Progenitor cell of endocrine pancreas (in vitro differentiated cells): ENCODE data around the gene ITGB3. TPM values are rescaled to one million over a fixed set of nuclear protein-coding genes. Genes with fewer than 3 reads are reported as not detected.

ENCODE experiments used
- DNase-seq: peaks from one replicate; pipeline ENCODE4 v3.0.0; 2021; ENCODE audit warnings: low spot score; ENCODE audit not compliant: unreplicated experiment
- H3K27ac Mint-ChIP-seq: 2 replicates; pipeline ENCODE4 v1.8.0; 2021; ENCODE audit warnings: mild to moderate bottlenecking, moderate library complexity, mixed read lengths
- H3K27me3 Mint-ChIP-seq: 2 replicates; pipeline ENCODE4 v1.8.0; 2021; ENCODE audit warnings: mixed read lengths
- H3K36me3 Mint-ChIP-seq: 2 replicates; pipeline ENCODE4 v1.8.0; 2022; ENCODE audit warnings: mixed read lengths; ENCODE audit not compliant: insufficient read depth
- H3K4me1 Mint-ChIP-seq: 2 replicates; pipeline ENCODE4 v1.8.0; 2021; ENCODE audit warnings: low read depth, mixed read lengths
- H3K4me3 Mint-ChIP-seq: 2 replicates; pipeline ENCODE4 v1.8.0; 2021; ENCODE audit warnings: low read depth, mild to moderate bottlenecking, moderate library complexity, mixed read lengths
- H3K9me3 Mint-ChIP-seq: 2 replicates; pipeline ENCODE4 v1.8.0; 2021; ENCODE audit warnings: low read depth, mixed read lengths
- CTCF ChIP-seq: fragments of 200-600 bp; sonication (generic); IDR thresholded peaks from one replicate; pipeline ENCODE4 v1.5.0; 2021; ENCODE audit warnings: antibody characterized with exemption, mild to moderate bottlenecking; ENCODE audit not compliant: unreplicated experiment
- total RNA-seq: library from RNA; stranded (reverse); gene quantifications from 2 replicates; pipeline ENCODE4 v1.2.1, GENCODE V29; 2021

Gene ITGB3
- total RNA-seq, 1 donor from 2014 or later: not detected

- H3K9me3 Mint-ChIP-seq: no peaks in the 10 kb centered on the region
- no peak for TF ChIP-seq CTCF
- no peaks in the 10 kb centered on the region for H3K4me1 Mint-ChIP-seq
- no peak for DNase-seq
- peaks cover 13% of the 10 kb centered on the region for H3K27me3 Mint-ChIP-seq
- no peak overlapping the region for H3K4me3 Mint-ChIP-seq
- no peaks in the 10 kb centered on the region for H3K36me3 Mint-ChIP-seq
- H3K27ac Mint-ChIP-seq: no peak overlapping the region
Observed at GRCh38 chr17:47239967-47240651, 13.5 kb upstream of the ITGB3 start.

DNA sequence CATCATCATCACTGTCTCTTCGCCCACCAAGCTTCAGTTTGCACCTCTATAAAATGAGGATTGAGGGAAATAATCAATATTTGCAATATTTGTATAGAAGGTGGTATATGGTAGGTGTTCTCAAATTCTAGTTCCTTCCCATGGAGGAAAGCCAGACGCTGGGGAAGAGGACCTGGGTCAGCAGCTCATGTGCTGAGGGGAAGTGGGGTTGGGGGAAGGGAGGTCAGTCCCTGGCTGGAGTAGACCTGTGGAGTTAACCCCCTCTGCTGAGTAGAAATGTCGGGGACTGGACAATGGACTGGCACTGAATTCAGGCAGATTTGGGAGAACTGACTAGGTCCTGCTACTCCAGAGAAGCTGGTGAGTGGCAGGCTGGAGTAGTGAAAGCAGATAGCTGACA lies 12.8 kb upstream of the ITGB3 start:
- TF ChIP-seq CTCF: no peak
- no peaks in the 10 kb centered on the region for H3K36me3 Mint-ChIP-seq
- no peaks in the 10 kb centered on the region for H3K4me1 Mint-ChIP-seq
- DNase-seq: no peak
- peaks cover 15% of the 10 kb centered on the region for H3K27me3 Mint-ChIP-seq
- H3K27ac Mint-ChIP-seq: no peak overlapping the region
- H3K9me3 Mint-ChIP-seq: no peaks in the 10 kb centered on the region
- no peak overlapping the region for H3K4me3 Mint-ChIP-seq

DNA sequence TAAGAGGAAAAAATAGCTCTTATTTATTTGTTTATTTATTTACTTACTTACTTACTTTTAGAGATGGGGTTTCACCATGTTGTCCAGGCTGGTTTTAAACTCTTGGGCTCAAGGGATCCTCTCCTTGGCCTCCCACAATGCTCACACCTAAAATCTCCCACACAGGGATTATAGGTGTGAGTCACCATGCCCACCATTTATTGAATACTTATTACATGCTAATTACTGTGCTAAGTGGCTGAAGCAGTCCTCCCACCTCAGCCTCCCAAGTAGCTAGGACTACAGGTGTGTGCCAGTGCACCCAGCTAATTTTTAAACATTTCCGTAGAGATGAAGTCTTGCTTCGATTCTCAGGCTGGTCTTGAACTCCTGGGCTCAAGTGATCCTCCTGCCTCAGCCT lies 11.0 kb upstream of the ITGB3 start:
- Mint-ChIP-seq H3K9me3 (no peaks in the 10 kb centered on the region), H3K36me3 (no peaks in the 10 kb centered on the region), H3K4me1 (no peaks in the 10 kb centered on the region), H3K27me3 (peaks cover 18% of the 10 kb centered on the region), H3K27ac (no peak overlapping the region), H3K4me3 (no peak overlapping the region)
- TF ChIP-seq CTCF: no peak
- DNase-seq: no peak

DNA sequence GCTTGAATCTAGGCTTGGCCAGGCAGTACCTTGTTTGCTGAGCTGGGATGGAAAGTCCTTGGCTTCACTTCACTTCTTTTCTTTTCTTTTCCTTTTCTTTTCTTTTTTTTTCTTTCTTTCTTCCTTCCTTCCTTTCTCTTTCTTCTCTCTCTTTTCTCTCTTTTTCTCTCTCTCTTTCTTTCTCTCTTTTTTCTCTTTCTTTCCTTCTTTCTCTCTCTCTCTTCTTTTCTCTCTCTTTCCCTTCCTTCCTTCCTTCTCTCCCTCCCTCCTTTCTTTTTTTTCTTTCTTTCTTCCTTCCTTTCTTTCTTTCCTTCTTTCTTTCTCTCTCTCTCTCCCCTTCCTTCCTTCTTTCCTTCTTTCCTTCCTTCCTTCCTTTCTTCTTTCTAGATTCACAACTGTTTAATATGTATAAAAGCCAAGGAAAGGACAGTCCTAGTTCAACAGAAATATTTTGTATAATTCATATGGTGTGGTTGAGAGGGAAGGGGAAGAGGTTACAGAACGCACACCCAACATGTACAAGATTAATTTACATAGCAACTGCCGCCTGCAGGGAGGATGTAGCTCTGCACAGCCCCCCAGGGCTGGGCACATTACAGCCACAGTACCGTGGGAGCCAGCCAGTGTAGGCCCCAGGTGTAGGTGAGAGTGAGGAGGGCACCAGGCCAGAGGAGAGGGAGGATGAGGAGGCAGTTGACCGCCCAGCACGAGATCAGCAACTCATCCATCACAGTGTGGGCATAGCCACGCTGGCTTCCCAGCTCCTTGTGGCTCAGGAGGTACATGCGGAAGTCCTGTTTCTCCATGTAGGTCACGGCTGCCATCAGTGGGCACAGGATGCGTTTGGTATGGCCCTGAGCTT lies 9.7 kb upstream of the ITGB3 start:
- H3K9me3 Mint-ChIP-seq: no peaks in the 10 kb centered on the region
- no peak overlapping the region for H3K27ac Mint-ChIP-seq
- peaks cover 18% of the 10 kb centered on the region for H3K27me3 Mint-ChIP-seq
- TF ChIP-seq CTCF: no peak
- no peaks in the 10 kb centered on the region for H3K36me3 Mint-ChIP-seq
- DNase-seq: no peak
- H3K4me3 Mint-ChIP-seq: no peak overlapping the region
- no peaks in the 10 kb centered on the region for H3K4me1 Mint-ChIP-seq

GRCh38 chr17:47244697-47245096 lies 8.9 kb upstream of the ITGB3 start:
- DNase-seq: no peak
- TF ChIP-seq CTCF: no peak
- Mint-ChIP-seq H3K27ac (no peak overlapping the region), H3K4me1 (no peaks in the 10 kb centered on the region), H3K4me3 (no peak overlapping the region), H3K27me3 (peaks cover 15% of the 10 kb centered on the region), H3K9me3 (no peaks in the 10 kb centered on the region), H3K36me3 (no peaks in the 10 kb centered on the region)
